Measurements from ENCODE around the gene ADGRE2.
"Not testable (repeated sequence)": the region's sequence is repeated elsewhere in the genome, so short reads cannot be mapped to it uniquely, and the experiment has no call there.

ADGRE2 gene

DNA sequence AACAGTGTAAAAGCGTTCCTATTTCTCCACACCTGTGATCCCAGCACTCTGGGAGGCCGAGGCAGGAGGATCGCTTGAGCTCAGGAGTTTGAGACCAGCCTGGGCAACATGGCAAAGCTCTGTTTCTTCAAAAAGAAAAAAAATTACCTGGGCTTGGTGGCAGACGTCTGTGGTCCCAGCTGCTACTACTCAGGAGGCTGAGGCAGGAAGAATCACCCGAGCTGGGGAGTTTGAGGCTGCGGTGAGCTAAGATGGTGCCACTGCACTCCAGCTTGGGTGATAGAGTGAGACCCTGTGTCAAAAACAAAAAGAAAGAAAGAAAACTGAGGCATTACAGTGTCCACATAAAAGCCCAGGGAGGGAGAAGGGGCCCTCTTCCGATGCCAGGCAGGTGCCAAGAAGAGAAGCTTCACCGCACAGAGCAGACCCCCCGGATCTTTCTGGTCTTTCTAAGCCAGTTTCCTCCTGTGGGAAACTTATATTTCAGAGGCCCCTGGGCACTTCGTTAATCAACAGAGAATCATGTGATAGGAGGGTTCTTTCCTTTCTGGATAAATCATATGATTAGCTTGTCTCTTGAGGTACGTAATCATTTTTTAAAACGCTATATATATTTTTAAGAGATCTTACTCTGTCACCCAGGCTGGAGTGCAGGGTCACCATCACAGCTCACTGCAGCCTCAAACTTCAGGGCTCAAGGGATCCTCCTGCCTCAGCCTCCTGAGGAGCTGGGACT, at the start of gene ADGRE2:
Gene ADGRE2 (minus strand): TSS at position 451 of the 736 bp plus-strand sequence. CDS start 1,804 bp downstream, outside the sequence.
- DNase-seq (ENCODE audit: low read depth), result not testable (repeated sequence)

GRCh38 chr19:14826006-14826405, 47.6 kb upstream of the ADGRE2 start:
- no peak for DNase-seq (ENCODE audit: low read depth)

DNA sequence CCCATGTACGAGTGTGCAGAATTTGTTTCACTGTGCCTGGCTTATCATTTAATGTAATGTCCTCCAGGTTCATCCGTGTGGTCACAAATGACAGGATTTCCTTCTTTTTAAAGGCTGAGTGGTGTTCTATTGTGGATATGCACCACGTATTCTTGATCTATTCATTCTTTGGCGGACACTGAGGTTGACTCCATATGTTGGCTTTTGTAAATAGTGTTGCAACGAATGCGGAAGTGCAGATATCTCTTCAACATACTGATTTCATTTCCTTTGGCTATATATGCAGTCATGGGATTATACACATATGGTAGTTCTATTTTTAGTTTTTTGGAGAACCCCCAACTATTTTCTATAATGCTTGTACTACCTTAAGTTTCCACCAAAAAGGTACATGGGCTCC, 43.6 kb upstream of the ADGRE2 start:
- no peak for DNase-seq (ENCODE audit: low read depth)

- DNase-seq (ENCODE audit: low read depth), result no peak
These were observed 40.2 kb upstream of the ADGRE2 start for GRCh38 chr19:14818588-14818987.

GRCh38 chr19:14817052-14817451, 38.7 kb upstream of the ADGRE2 start:
- DNase-seq (ENCODE audit: low read depth), result no peak

DNA sequence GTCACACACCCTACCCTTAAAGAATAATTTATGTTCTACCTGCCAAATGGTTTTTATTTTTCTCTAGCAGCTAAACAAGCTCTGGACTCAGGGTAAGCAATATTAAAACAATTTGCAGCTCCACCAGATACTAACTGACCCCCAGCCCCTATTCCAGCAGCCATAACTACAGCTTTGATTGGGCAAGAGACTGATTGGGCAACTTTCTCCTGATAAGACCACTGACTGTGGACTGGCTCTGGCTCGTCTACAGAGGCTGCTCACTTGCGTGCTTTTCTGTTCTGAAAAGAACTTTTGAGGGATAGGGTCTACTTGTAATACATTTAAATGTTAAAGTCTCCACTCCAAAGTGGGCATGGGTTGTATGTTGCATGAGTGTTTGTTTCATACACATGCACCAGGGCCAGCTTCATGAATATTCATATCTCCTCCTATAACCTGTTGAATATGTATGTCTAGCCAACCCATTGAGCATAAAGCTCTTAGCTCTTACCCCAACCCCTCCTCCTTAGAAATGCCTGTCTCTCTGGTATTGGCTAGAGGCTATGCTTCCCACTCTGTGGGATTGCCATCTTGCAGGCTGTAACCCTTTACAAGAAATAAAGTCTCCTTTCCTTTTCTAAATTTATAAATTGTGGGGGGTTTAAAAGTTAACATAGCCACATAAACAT, 36.8 kb upstream of the ADGRE2 start:
- DNase-seq (ENCODE audit: low read depth), result no peak

DNA sequence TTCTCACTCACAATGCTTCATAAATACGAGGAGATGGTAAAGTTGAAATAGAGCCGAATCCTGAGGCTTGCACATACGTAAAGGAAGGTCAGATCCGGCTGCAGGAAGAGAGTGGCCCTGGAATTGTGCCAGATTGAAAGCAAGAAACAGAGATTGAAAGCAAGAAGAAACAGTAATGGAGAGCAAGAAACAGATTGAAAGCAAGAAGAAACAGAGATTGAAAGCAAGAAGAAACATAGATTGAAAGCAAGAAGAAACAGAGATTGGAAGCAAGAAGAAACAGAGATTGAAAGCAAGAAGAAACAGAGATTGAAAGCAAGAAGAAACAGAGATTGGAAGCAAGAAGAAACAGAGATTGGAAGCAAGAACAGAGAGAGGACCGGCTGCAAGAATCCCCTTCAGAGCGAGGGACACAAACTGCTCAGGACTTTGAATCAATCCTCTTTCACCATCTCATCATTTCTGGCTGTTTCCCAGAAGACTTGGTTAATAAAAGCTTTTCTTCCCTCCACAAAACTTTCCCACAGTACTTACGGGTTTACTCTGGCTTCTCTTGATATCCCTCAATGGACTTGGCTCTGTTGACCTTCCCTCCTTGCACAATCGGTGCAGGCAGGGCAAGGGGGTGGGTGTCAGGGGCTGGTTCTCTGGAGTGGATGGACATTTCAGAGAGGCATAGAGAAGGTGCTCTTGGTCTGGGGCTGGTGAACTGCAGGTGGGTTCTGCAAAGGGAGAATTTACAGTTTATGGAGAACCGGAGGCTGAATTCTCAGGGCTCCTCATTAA, 31.1 kb upstream of the ADGRE2 start:
- no peak for DNase-seq (ENCODE audit: low read depth)

GRCh38 chr19:14804765-14805164, 26.4 kb upstream of the ADGRE2 start:
- peak; percentile 17 for DNase-seq (ENCODE audit: low read depth)

- no peak for DNase-seq (ENCODE audit: low read depth)
These were observed 20.4 kb upstream of the ADGRE2 start for GRCh38 chr19:14798760-14799159.

DNA sequence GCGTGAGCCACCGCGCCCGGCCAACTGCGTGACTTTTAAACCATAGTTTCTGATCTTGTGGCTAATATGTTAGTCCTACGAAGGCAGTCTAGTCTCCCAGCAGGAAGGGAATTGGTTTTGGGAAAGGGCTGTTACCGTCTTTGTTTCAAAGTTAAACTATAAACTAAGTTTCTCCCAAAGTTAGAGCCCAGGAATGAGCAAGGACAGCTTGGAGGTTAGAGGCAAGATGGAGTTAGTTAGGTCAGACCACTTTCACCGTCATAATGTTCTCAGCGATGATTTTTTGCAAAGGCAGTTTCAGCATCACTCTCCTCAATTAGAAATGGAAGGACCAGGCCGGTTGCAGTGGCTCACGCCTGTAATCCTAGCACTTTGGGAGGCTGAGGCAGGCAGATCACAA, 17.7 kb upstream of the ADGRE2 start:
- DNase-seq (ENCODE audit: low read depth), result no peak

DNA sequence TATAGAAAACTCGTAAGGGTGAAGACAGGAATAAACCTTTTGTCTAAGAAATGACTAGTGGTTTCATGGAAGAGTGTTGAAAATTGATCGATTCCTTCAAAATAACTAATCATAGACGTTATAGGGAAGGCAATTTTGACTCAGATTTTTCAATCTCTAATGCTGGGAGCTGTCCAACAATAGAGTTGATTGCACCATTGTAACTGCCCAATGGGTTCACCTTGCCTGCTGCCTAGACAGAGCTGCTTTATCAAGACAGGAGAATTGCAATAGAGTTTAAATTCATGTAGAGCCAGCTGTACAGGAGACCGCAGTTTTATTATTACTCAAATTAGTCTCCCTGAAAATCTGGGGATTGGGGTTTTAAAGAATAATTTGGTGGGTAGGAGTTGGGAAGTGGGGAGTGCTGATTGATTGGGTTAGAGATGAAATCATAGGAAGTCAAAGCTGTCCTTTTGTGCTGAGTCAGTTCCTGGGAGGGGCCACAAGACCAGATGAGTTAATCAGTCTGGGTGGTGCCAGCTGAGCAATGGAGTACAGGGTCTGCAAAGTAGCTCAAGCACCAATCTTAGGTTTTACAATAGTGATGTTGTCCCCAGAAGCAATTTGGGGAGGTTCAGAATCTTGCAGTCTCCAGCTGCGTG, 16.8 kb upstream of the ADGRE2 start:
- DNase-seq (ENCODE audit: low read depth), result peak; percentile 18

GRCh38 chr19:14792250-14792649, 13.9 kb upstream of the ADGRE2 start:
- not testable (repeated sequence) for DNase-seq (ENCODE audit: low read depth)

DNA sequence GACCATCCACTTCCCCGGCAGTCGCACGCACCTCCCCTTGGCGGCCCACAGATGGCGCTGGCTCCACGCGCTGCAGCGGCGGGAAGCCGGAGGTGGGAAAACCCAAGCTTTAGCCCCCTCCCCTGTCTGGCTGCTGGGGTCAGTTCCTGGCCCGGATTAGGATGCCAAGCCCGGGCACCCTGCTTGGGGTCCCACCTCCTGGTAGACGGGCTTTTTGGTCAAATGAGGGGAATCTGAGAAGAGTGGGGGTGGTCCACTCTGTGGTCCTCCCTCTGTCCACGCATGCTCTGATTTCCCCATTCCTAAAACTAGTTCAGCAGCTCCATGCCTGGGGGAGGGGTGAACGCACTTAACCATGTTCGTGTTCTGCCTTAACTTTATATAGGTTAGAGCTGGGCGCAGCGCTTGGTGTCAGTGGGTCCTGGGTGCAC, 8.1 kb upstream of the ADGRE2 start:
- peak; percentile 27 for DNase-seq (ENCODE audit: low read depth)

DNA sequence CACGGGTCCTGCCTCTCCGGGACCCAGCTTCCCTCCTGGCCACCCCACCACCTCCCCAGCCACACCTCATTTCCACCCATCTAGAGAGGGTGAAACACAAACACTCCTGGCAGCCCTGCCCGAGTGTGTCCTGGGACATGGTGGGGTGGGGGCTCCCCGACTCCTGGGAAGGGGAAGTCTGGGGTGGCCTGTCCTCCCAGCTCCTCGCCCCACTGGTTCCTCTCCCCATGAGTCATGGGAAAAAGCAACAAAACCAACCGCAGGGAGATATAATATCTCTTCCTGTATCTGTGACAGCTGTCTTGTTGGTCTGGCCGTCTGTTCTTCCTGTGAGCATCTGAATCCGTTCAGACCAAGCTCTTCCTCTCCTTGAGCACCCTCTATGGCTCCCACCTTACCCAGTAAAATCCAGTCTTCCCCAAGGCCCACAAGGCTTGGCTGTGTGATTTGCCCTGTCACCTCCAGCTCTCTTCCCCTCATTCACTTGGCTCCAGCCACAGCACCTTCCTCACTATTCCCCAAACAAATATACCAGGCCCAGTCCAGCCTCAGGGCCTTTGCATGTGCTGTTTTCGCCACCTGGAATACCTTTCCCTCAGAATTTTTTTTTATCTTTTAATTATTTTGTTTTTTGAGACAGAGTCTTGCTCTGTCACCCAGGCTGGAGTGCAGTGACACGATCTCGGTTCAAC, 6.9 kb upstream of the ADGRE2 start:
- peak; percentile 86 for DNase-seq (ENCODE audit: low read depth)

DNA sequence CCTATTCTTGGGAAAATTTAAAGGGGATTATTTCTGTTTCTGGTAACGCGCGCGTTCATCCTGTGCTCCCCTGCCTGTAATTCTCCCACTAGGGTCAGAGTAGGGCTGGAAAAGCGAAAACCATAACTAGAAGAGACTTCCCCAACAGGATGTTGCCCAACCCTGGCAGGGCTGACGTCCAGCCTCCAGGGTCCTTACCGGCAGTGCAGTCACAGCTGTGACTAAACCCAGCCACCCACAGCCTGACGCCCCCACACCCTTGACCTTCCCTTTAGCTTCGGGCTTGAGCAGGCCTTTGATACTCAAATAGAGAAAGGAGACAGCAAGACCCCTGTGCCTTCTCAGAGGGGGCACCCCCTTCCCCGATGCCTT, 6.4 kb upstream of the ADGRE2 start:
- DNase-seq (ENCODE audit: low read depth), result peak; percentile 85

- DNase-seq (ENCODE audit: low read depth), result not testable (repeated sequence)
These were observed 5.1 kb upstream of the ADGRE2 start for GRCh38 chr19:14783410-14783998.

DNA sequence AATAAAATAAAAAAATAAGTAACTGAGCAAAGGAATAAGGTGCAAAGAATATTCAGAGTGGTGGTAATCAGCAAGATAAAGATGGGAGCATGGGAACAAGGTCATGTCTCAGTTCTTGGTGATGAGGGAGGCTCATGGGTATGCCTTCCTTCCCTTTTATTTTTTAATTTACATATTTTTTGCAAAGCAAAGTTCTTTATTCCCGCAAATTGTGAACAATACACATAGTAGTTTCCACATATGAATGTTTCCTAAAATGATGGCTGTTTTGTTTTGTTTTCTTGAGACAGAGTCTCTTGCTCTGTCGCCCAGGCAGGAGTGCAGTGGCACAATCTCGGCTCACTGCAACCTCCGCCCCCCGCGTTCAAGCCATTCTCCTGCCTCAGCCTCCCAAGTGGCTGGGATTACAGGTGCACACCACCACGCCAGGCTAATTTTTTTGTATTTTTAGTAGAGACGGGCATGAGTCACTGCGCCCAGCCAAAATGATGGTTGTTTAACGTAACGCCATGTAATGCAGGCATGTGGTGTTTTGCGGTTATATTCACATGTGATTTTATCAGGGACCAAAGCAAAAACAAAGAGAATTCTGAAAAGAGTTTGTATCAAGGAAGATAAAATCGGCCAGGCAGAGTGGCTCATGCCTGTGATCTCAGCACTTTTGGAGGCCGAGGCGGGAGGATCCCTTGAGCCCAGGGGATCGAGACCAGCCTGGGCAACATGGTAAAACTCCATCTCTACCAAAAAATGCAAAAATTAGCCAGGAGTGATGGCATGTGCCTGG, 4.5 kb upstream of the ADGRE2 start:
- DNase-seq (ENCODE audit: low read depth), result no peak

DNA sequence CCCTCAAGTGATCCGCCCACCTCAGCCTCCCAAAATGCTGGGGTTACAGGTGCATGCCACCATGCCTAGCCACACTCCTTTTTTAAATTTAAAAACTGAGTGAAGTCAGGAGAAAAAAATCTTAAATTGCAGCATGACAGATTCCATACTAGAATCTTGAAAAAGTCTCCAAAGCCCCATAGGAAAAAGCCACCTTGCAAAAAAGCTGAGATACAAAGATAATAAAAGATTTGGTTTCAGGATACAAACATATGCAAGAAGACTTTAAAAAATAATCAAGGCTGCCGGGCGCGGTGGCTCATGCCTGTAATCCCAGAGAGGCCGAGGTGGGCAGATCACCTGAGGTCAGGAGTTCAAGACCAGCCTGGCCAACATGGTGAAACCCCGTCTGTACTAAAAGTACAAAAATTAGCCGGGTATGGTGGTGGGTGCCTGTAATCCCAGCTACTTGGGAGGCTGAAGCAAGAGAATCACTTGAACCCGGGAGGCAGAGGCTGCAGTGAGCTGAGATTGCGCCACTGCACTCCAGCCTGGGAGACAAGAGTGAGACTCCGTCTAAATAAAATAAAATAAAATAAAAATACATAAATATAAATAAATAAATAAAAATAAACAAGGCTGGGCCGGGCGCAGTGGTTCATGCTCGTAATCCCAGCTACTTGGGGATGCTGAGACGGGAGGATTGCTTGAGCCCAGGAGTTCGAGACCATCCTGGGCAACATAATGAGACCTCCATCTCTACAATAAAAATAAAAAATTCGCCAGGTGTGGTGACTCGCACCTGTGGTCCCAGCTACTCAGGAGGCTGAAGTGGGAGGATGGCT, 3.6 kb upstream of the ADGRE2 start:
- DNase-seq (ENCODE audit: low read depth), result not testable (repeated sequence)

GRCh38 chr19:14780622-14781225, 2.4 kb upstream of the ADGRE2 start:
- not testable (repeated sequence) for DNase-seq (ENCODE audit: low read depth)
